SW480 (cell line): ENCODE data around the gene NUDC.
A peak's percentile ranks its signal among the peaks of the same experiment; 100 is the strongest.
"Not testable (repeated sequence)": the region's sequence is repeated elsewhere in the genome, so short reads cannot be mapped to it uniquely, and the experiment has no call there.

Source experiments
- DNase-seq: peaks from one replicate; pipeline ENCODE4 v3.0.0-alpha.2; 2016; ENCODE audit warnings: low spot score

Gene NUDC

GRCh38 chr1:26989403-26990109 lies 68.0 kb downstream of the NUDC start:
- not testable (repeated sequence) for DNase-seq

DNA sequence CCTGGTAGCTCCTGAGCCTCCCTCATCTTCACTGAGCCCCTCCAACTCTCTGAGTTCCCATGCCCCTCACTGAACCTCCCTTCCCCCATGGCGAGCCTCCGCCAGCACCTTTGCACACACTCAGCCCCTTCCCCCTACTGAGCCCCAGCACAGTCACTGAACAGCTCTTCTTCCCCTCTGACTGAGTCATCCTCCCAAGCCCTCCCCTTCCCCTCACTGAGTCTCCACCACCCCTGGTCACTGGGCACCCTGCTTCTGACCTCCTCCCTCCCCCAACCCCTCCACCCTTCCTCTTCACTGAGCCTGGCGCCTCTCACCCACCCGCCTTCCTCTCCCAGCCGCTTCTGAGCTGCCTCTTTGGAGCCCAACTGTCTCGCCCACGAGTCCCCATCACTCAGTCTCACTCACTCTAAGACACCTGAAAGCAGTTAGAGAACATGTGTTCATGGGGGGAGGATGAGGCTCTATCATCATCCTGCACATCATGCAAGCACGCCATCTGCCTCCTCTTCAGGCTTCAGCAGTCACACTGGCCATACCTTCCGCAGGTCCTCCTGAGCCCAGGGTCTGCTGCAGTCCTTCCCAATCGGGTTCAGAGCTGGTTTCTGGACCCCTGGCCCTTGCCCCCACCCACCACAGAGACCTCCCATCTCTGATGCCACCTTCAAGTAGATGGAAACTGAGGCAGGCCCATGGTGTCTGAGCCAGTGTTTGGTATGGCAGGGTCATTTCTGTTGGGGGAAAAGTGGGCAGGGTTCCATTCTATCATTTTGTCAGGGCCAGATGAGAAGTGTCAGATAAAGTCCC lies 70.0 kb downstream of the NUDC start:
- no peak for DNase-seq

- DNase-seq = peak; percentile 82
These were observed 71.9 kb downstream of the NUDC start, which contains the start of gene TRNP1 for GRCh38 chr1:26993237-26994019. Gene TRNP1, plus strand, starts transcription at chr1:26993692. Its CDS starts 95 bp downstream, at chr1:26993787.

DNA sequence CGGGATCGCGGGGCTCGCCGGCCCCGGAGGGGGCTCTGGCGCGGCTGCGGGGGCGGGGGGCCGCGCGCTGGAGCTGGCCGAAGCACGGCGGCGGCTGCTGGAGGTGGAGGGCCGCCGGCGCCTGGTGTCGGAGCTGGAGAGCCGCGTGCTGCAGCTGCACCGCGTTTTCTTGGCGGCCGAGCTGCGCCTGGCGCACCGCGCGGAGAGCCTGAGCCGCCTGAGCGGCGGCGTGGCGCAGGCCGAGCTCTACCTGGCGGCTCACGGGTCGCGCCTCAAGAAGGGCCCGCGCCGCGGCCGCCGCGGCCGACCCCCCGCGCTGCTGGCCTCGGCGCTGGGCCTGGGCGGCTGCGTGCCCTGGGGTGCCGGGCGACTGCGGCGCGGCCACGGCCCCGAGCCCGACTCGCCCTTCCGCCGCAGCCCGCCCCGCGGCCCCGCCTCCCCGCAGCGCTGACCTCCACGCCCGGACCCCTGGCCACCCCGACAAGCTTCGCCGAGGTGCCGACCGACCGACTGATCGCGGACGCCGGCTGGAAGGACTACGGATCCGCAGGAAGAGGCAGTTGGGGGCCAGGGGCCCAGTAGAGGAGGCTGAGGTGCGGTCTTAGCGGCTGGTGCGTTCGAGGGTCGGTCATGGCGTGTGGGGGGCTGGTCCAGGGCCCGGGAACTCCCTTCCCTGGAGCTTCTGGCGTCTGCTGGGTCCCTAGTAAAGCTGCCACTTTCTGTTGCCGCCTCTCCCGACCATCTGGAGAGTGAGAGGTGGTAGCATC lies 72.7 kb downstream of the NUDC start:
- no peak for DNase-seq

- DNase-seq = no peak
These were observed 73.4 kb downstream of the NUDC start for GRCh38 chr1:26994787-26995517.

DNA sequence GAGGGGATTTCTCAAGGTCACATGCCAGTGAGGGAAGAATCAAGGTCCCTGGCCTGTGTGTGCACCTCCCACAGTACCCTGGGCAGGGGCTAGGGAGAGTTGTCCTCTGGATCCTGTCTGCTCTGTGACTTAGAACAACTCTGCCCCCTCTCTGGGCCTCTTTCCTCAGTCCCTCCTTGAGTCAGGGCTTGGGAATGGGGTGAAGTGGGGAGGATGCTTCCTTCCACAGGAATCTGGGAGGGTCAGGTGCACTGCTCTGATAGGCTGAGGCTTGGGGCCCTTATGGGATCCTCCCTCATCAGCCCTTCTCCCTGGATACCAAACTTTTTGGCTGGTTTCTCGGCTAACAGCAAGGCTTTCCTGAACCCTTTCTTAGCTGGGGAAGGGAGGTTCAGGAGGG lies 74.5 kb downstream of the NUDC start:
- no peak for DNase-seq
